ENCODE results near the gene LYZL6.
"Not testable (repeated sequence)": the region's sequence is repeated elsewhere in the genome, so short reads cannot be mapped to it uniquely, and the experiment has no call there.

Gene LYZL6

GRCh38 chr17:35944151-35944550, 638 bp upstream of the LYZL6 start:
- DNase-seq: no peak

- DNase-seq: no peak
Measured at GRCh38 chr17:35942588-35943186, 826 bp downstream of the LYZL6 start.

GRCh38 chr17:35938492-35938891, 5.0 kb downstream of the LYZL6 start:
- not testable (repeated sequence) for DNase-seq

- DNase-seq: no peak
Measured at GRCh38 chr17:35936063-35936462, 7.5 kb downstream of the LYZL6 start.

GRCh38 chr17:35934760-35935159, 8.8 kb downstream of the LYZL6 start:
- DNase-seq: no peak

GRCh38 chr17:35932586-35932985, 10.9 kb downstream of the LYZL6 start:
- DNase-seq: no peak

- no peak for DNase-seq
Measured at GRCh38 chr17:35931794-35932425, 11.6 kb downstream of the LYZL6 start.

GRCh38 chr17:35930211-35931065, 13.1 kb downstream of the LYZL6 start, which contains the start of gene RDM1:
TSS of gene RDM1 (minus strand) at chr17:35930773. CDS start at chr17:35930727, 46 bp downstream.
- DNase-seq: peak; percentile 94

GRCh38 chr17:35927714-35928113, 15.8 kb downstream of the LYZL6 start:
- DNase-seq: no peak

- no peak for DNase-seq
Measured at GRCh38 chr17:35923609-35924114, 19.9 kb downstream of the LYZL6 start.

GRCh38 chr17:35920229-35920628, 23.3 kb downstream of the LYZL6 start:
- no peak for DNase-seq

- DNase-seq: no peak
Measured at GRCh38 chr17:35918665-35919064, 24.8 kb downstream of the LYZL6 start.

- no peak for DNase-seq
Measured at GRCh38 chr17:35917519-35918213, 25.8 kb downstream of the LYZL6 start.

- DNase-seq: no peak
Measured at GRCh38 chr17:35915153-35915964, 28.2 kb downstream of the LYZL6 start.

GRCh38 chr17:35914354-35914753, 29.2 kb downstream of the LYZL6 start:
- no peak for DNase-seq

- no peak for DNase-seq
Measured at GRCh38 chr17:35913609-35914008, 29.9 kb downstream of the LYZL6 start.

- no peak for DNase-seq
Measured at GRCh38 chr17:35912942-35913341, 30.6 kb downstream of the LYZL6 start.

- no peak for DNase-seq
Measured at GRCh38 chr17:35912339-35912912, 31.1 kb downstream of the LYZL6 start.

GRCh38 chr17:35909408-35909807, 34.1 kb downstream of the LYZL6 start:
- DNase-seq: no peak

GRCh38 chr17:35907691-35908090, 35.8 kb downstream of the LYZL6 start:
- DNase-seq: no peak

GRCh38 chr17:35906926-35907637, 36.4 kb downstream of the LYZL6 start:
- DNase-seq: no peak
